ENCODE data around the gene CD8A.

The CD8A gene

GRCh38 chr2:86808315-86809161 is 17.8 kb upstream of the CD8A start:
- no peak overlapping the region for H3K27ac ChIP-seq (ENCODE audit: low read depth, low read length)
- peaks cover 3% of the 10 kb centered on the region; the same call in 1 of the 2 replicates for H3K27me3 ChIP-seq (ENCODE audit: insufficient read depth, low read length)
- H3K79me2 ChIP-seq (ENCODE audit: control insufficient read depth, insufficient read depth, low read length, unreplicated experiment): no peaks in the 10 kb centered on the region
- H2AFZ ChIP-seq (ENCODE audit: low read length, unreplicated experiment): peak overlapping the region; percentile 85
- no peaks in the 10 kb centered on the region for H3K4me1 ChIP-seq (ENCODE audit: control insufficient read depth, insufficient read depth, low read length, unreplicated experiment)
- H3K36me3 ChIP-seq (ENCODE audit: insufficient read depth, low read length): no peaks in the 10 kb centered on the region
- peak overlapping the region; percentile 83 for H3K4me3 ChIP-seq (ENCODE audit: low read depth, low read length)

GRCh38 chr2:86807468-86808275 is 17.0 kb upstream of the CD8A start:
- Histone ChIP-seq H3K79me2 (ENCODE audit: control insufficient read depth, insufficient read depth, low read length, unreplicated experiment) (no peaks in the 10 kb centered on the region), H3K4me1 (ENCODE audit: control insufficient read depth, insufficient read depth, low read length, unreplicated experiment) (no peaks in the 10 kb centered on the region), H3K27ac (ENCODE audit: low read depth, low read length) (no peak overlapping the region), H3K27me3 (ENCODE audit: insufficient read depth, low read length) (peaks cover 3% of the 10 kb centered on the region; the same call in 1 of the 2 replicates), H3K4me3 (ENCODE audit: low read depth, low read length) (peak overlapping the region; percentile 83), H3K36me3 (ENCODE audit: insufficient read depth, low read length) (no peaks in the 10 kb centered on the region), H2AFZ (ENCODE audit: low read length, unreplicated experiment) (peak overlapping the region; percentile 85)

GRCh38 chr2:86807133-86807467 is 16.4 kb upstream of the CD8A start:
- peak overlapping the region; percentile 83 for H3K4me3 ChIP-seq (ENCODE audit: low read depth, low read length)
- peak overlapping the region; percentile 85 for H2AFZ ChIP-seq (ENCODE audit: low read length, unreplicated experiment)
- no peaks in the 10 kb centered on the region for H3K4me1 ChIP-seq (ENCODE audit: control insufficient read depth, insufficient read depth, low read length, unreplicated experiment)
- no peaks in the 10 kb centered on the region for H3K36me3 ChIP-seq (ENCODE audit: insufficient read depth, low read length)
- no peaks in the 10 kb centered on the region for H3K79me2 ChIP-seq (ENCODE audit: control insufficient read depth, insufficient read depth, low read length, unreplicated experiment)
- H3K27me3 ChIP-seq (ENCODE audit: insufficient read depth, low read length): peaks cover 3% of the 10 kb centered on the region; the same call in 1 of the 2 replicates
- H3K27ac ChIP-seq (ENCODE audit: low read depth, low read length): no peak overlapping the region

GRCh38 chr2:86806059-86806857 is 15.5 kb upstream of the CD8A start:
- Histone ChIP-seq H3K79me2 (ENCODE audit: control insufficient read depth, insufficient read depth, low read length, unreplicated experiment) (no peaks in the 10 kb centered on the region), H3K27me3 (ENCODE audit: insufficient read depth, low read length) (peaks cover 3% of the 10 kb centered on the region; the same call in 1 of the 2 replicates), H3K36me3 (ENCODE audit: insufficient read depth, low read length) (no peaks in the 10 kb centered on the region), H3K27ac (ENCODE audit: low read depth, low read length) (no peak overlapping the region), H2AFZ (ENCODE audit: low read length, unreplicated experiment) (no peak overlapping the region), H3K4me1 (ENCODE audit: control insufficient read depth, insufficient read depth, low read length, unreplicated experiment) (no peaks in the 10 kb centered on the region), H3K4me3 (ENCODE audit: low read depth, low read length) (no peak overlapping the region; the same call in 1 of the 2 replicates)

- no peak overlapping the region for H3K4me3 ChIP-seq (ENCODE audit: low read depth, low read length)
- H3K27me3 ChIP-seq (ENCODE audit: insufficient read depth, low read length): peaks cover 15% of the 10 kb centered on the region
- H3K36me3 ChIP-seq (ENCODE audit: insufficient read depth, low read length): no peaks in the 10 kb centered on the region
- no peaks in the 10 kb centered on the region for H3K4me1 ChIP-seq (ENCODE audit: control insufficient read depth, insufficient read depth, low read length, unreplicated experiment)
- H3K27ac ChIP-seq (ENCODE audit: low read depth, low read length): no peak overlapping the region
- H2AFZ ChIP-seq (ENCODE audit: low read length, unreplicated experiment): no peak overlapping the region
- H3K79me2 ChIP-seq (ENCODE audit: control insufficient read depth, insufficient read depth, low read length, unreplicated experiment): no peaks in the 10 kb centered on the region
These were observed 10.3 kb upstream of the CD8A start for GRCh38 chr2:86800856-86801567.

- Histone ChIP-seq H3K79me2 (ENCODE audit: control insufficient read depth, insufficient read depth, low read length, unreplicated experiment) (no peaks in the 10 kb centered on the region), H3K36me3 (ENCODE audit: insufficient read depth, low read length) (no peaks in the 10 kb centered on the region), H3K27me3 (ENCODE audit: insufficient read depth, low read length) (peaks cover 71% of the 10 kb centered on the region), H2AFZ (ENCODE audit: low read length, unreplicated experiment) (no peak overlapping the region), H3K27ac (ENCODE audit: low read depth, low read length) (no peak overlapping the region), H3K4me1 (ENCODE audit: control insufficient read depth, insufficient read depth, low read length, unreplicated experiment) (peaks cover 7% of the 10 kb centered on the region), H3K4me3 (ENCODE audit: low read depth, low read length) (no peak overlapping the region)
These were observed 4.1 kb upstream of the CD8A start for GRCh38 chr2:86794861-86795260.

- Histone ChIP-seq H3K27ac (ENCODE audit: low read depth, low read length) (no peak overlapping the region), H2AFZ (ENCODE audit: low read length, unreplicated experiment) (no peak overlapping the region), H3K79me2 (ENCODE audit: control insufficient read depth, insufficient read depth, low read length, unreplicated experiment) (no peaks in the 10 kb centered on the region), H3K36me3 (ENCODE audit: insufficient read depth, low read length) (no peaks in the 10 kb centered on the region), H3K4me3 (ENCODE audit: low read depth, low read length) (no peak overlapping the region), H3K4me1 (ENCODE audit: control insufficient read depth, insufficient read depth, low read length, unreplicated experiment) (peaks cover 12% of the 10 kb centered on the region), H3K27me3 (ENCODE audit: insufficient read depth, low read length) (peaks cover 82% of the 10 kb centered on the region)
These were observed 3.0 kb upstream of the CD8A start for GRCh38 chr2:86793752-86794151.

- Histone ChIP-seq H2AFZ (ENCODE audit: low read length, unreplicated experiment) (no peak overlapping the region), H3K27ac (ENCODE audit: low read depth, low read length) (no peak overlapping the region), H3K36me3 (ENCODE audit: insufficient read depth, low read length) (no peaks in the 10 kb centered on the region), H3K4me1 (ENCODE audit: control insufficient read depth, insufficient read depth, low read length, unreplicated experiment) (peaks cover 12% of the 10 kb centered on the region), H3K4me3 (ENCODE audit: low read depth, low read length) (0 out of 2 replicates have a peak overlapping the region, but pooled peaks have one; percentile 24), H3K27me3 (ENCODE audit: insufficient read depth, low read length) (peaks cover 87% of the 10 kb centered on the region), H3K79me2 (ENCODE audit: control insufficient read depth, insufficient read depth, low read length, unreplicated experiment) (no peaks in the 10 kb centered on the region)
These were observed 860 bp upstream of the CD8A start for GRCh38 chr2:86791573-86791972.

- peaks cover 75% of the 10 kb centered on the region for H3K27me3 ChIP-seq (ENCODE audit: insufficient read depth, low read length)
- no peak overlapping the region for H3K4me3 ChIP-seq (ENCODE audit: low read depth, low read length)
- H3K79me2 ChIP-seq (ENCODE audit: control insufficient read depth, insufficient read depth, low read length, unreplicated experiment): no peaks in the 10 kb centered on the region
These were observed 508 bp downstream of the CD8A start for GRCh38 chr2:86790134-86790675.

More at GRCh38 chr2:86790134-86790675, 508 bp downstream of the CD8A start:
- Histone ChIP-seq H2AFZ (ENCODE audit: low read length, unreplicated experiment) (no peak overlapping the region), H3K27ac (ENCODE audit: low read depth, low read length) (no peak overlapping the region), H3K36me3 (ENCODE audit: insufficient read depth, low read length) (no peaks in the 10 kb centered on the region), H3K4me1 (ENCODE audit: control insufficient read depth, insufficient read depth, low read length, unreplicated experiment) (peaks cover 12% of the 10 kb centered on the region)
